CD14-positive monocyte (primary cell): Measurements from ENCODE around the gene ZDHHC24. TPM values are rescaled to one million over a fixed set of nuclear protein-coding genes. Genes with fewer than 3 reads are reported as not detected.

Experiments used
- DNase-seq, 3 donors: peaks; one replicate each; pipeline ENCODE4 v3.0.0-alpha.2; 2011 to 2022
- H2AFZ ChIP-seq: 2 replicates; pipeline ENCODE4 v1.6.0; 2012; ENCODE audit warnings: mild to moderate bottlenecking, low read depth, low read length, inconsistent platforms; ENCODE audit not compliant: insufficient read depth, poor library complexity, severe bottlenecking
- H3K27ac ChIP-seq, 2 donors: 1 replicate in 1 of 2; 2 replicates in 1 of 2; pipeline ENCODE4 v1.5.1; 2012 to 2013; ENCODE audit warnings: low read length in 2 of 2, control low read depth in 1 of 2, inconsistent platforms in 1 of 2, low read depth in 1 of 2, mild to moderate bottlenecking in 1 of 2
- H3K27me3 ChIP-seq, 2 donors: one replicate each; pipeline versions ENCODE4 v1.6.0 to v1.6.1; 2011 to 2013; ENCODE audit warnings: low read length in 2 of 2; ENCODE audit not compliant: control insufficient read depth in 2 of 2, insufficient read depth in 2 of 2
- H3K36me3 ChIP-seq, 2 donors: replicated peaks in 1 of 2; 1 replicate in 1 of 2; 2 replicates in 1 of 2; pipeline versions ENCODE4 v1.5.1 to v1.6.1; 2012 to 2013; ENCODE audit warnings: low read length in 2 of 2, control low read depth in 1 of 2, inconsistent platforms in 1 of 2, mild to moderate bottlenecking in 1 of 2; ENCODE audit not compliant: insufficient read depth in 2 of 2, control insufficient read depth in 1 of 2
- H3K4me1 ChIP-seq, 2 donors: 1 replicate in 1 of 2; 2 replicates in 1 of 2; pipeline versions ENCODE4 v1.5.1 to v1.6.1; 2012 to 2013; ENCODE audit warnings: low read length in 2 of 2, control low read depth in 1 of 2, inconsistent platforms in 1 of 2, mild to moderate bottlenecking in 1 of 2, moderate library complexity in 1 of 2; ENCODE audit not compliant: insufficient read depth in 2 of 2, control insufficient read depth in 1 of 2
- H3K4me2 ChIP-seq: replicated peaks from 2 replicates; pipeline ENCODE3; 2012; ENCODE audit warnings: low read length, moderate library complexity, mild to moderate bottlenecking; ENCODE audit not compliant: poor library complexity, severe bottlenecking; ENCODE audit errors: extremely low read depth
- H3K4me3 ChIP-seq, 3 experiments: fragments of 200-600 bp in 1 of 3; sonication (generic) in 1 of 3; replicated peaks in 1 of 3; 1 replicate in 2 of 3; 2 replicates in 1 of 3; pipeline ENCODE4 v1.5.1; 2011 to 2013; ENCODE audit warnings: low read length in 3 of 3, mild to moderate bottlenecking in 3 of 3, control low read depth in 2 of 3, low read depth in 2 of 3, inconsistent platforms in 1 of 3, moderate library complexity in 1 of 3
- H3K79me2 ChIP-seq: 2 replicates; pipeline ENCODE4 v1.6.0; 2012; ENCODE audit warnings: mild to moderate bottlenecking, control low read depth, inconsistent platforms, low read length, moderate library complexity; ENCODE audit not compliant: insufficient read depth
- H3K9ac ChIP-seq: 2 replicates; pipeline ENCODE4 v1.6.0; 2017; ENCODE audit warnings: low read length, mild to moderate bottlenecking; ENCODE audit not compliant: insufficient read depth, poor library complexity, severe bottlenecking
- H3K9me3 ChIP-seq, 2 donors: replicated peaks in 1 of 2; 1 replicate in 1 of 2; 2 replicates in 1 of 2; pipeline versions ENCODE4 v1.5.1 to v1.6.1; 2012 to 2013; ENCODE audit warnings: low read length in 2 of 2, control low read depth in 1 of 2; ENCODE audit not compliant: control insufficient read depth in 1 of 2, insufficient read depth in 1 of 2
- H4K20me1 ChIP-seq: 2 replicates; pipeline ENCODE4 v1.6.0; 2012; ENCODE audit warnings: mild to moderate bottlenecking, low read length, control low read depth, moderate library complexity; ENCODE audit not compliant: insufficient read depth
- H3K27ac Mint-ChIP-seq, 7 donors: one replicate each; pipeline ENCODE4 v1.8.0; 2020; ENCODE audit warnings: mild to moderate bottlenecking in 7 of 7, mixed read lengths in 7 of 7, moderate library complexity in 6 of 7, inconsistent platforms in 2 of 7
- H3K27me3 Mint-ChIP-seq, 3 donors: one replicate each; pipeline ENCODE4 v1.8.0; 2021 to 2022; ENCODE audit warnings: low read depth in 3 of 3, mild to moderate bottlenecking in 3 of 3, mixed read lengths in 3 of 3, moderate library complexity in 3 of 3, inconsistent platforms in 1 of 3
- H3K36me3 Mint-ChIP-seq, 2 donors: one replicate each; pipeline ENCODE4 v1.8.0; 2020; ENCODE audit warnings: mixed read lengths in 2 of 2, inconsistent platforms in 1 of 2, mild to moderate bottlenecking in 1 of 2
- H3K4me1 Mint-ChIP-seq: one replicate; pipeline ENCODE4 v1.8.0; 2020; ENCODE audit warnings: mild to moderate bottlenecking, mixed read lengths
- H3K4me3 Mint-ChIP-seq, 2 donors: one replicate each; pipeline ENCODE4 v1.8.0; 2020; ENCODE audit warnings: mild to moderate bottlenecking in 2 of 2, mixed read lengths in 2 of 2, moderate library complexity in 1 of 2
- H3K9me3 Mint-ChIP-seq, 7 donors: one replicate each; pipeline ENCODE4 v1.8.0; 2020 to 2022; ENCODE audit warnings: mixed read lengths in 7 of 7, mild to moderate bottlenecking in 6 of 7, moderate library complexity in 6 of 7, inconsistent platforms in 2 of 7
- CTCF ChIP-seq: fragments of 200-600 bp; IDR thresholded peaks from one replicate; pipeline ENCODE4 v1.8.0; 2022; ENCODE audit warnings: antibody characterized with exemption, mild to moderate bottlenecking
- WGBS: methylation state at CpG from one replicate; pipeline ENCODE4 v1.1.5; 2013; ENCODE audit warnings: missing lambda C conversion rate; ENCODE audit not compliant: insufficient coverage; 5-methylcytosine and 5-hydroxymethylcytosine counted together
- intact Hi-C, 2 donors: fragments of 100-400 bp; cut with micrococcal nuclease; formaldehyde crosslinking; loops; one replicate each; pipeline versions ENCODE4 v1.15.0 to v1.15.1; 2023
- polyA plus RNA-seq, 3 donors: library from polyadenylated mRNA; depleted of rRNA in 1 of 3; unstranded in 2 of 3; stranded (reverse) in 1 of 3; fragments of 300-500 nt in 2 of 3; fragments of >200 nt in 1 of 3; fragmentation: Illumina TruSeq in 2 of 3; gene quantifications; 1 replicate in 2 of 3; 2 replicates in 1 of 3; pipeline ENCODE4 v1.2.3, GENCODE V29; 2012 to 2021

The ZDHHC24 gene
- polyA plus RNA-seq, 3 donors: 10.9 to 14.0 (median 11.9) TPM

GRCh38 chr11:66548774-66549630, 3.2 kb upstream of the ZDHHC24 start:
- Histone ChIP-seq H3K4me1 (peaks cover 24 to 28% of the 10 kb centered on the region in 2 donors), H3K9me3 (no peaks in the 10 kb centered on the region), H2AFZ (no peak overlapping the region), H3K9ac (no peak overlapping the region), H3K79me2 (peaks cover 11% of the 10 kb centered on the region), H3K27ac (no peak overlapping the region), H3K27me3 (peaks cover 0 to 18% of the 10 kb centered on the region in 2 donors), H3K36me3 (no peaks in the 10 kb centered on the region), H4K20me1 (no peaks in the 10 kb centered on the region), H3K4me2 (no peak overlapping the region), H3K4me3 (no peak overlapping the region)
- intact Hi-C loops: no loop called here
- TF ChIP-seq CTCF: no peak
- peak overlapping the region in 1 of 2 donors; percentile 0 for H3K4me3 Mint-ChIP-seq
- no peak for DNase-seq
- H3K4me1 Mint-ChIP-seq: peaks cover 18% of the 10 kb centered on the region
- no peak overlapping the region for H3K27ac Mint-ChIP-seq
- H3K36me3 Mint-ChIP-seq: no peaks in the 10 kb centered on the region
- WGBS: 70% methylated on average over 9 of the region's 16 CpGs
- H3K27me3 Mint-ChIP-seq: peaks cover 16 to 34% (median 23%) of the 10 kb centered on the region in 3 donors
- peaks cover 0 to 2% (median 0%) of the 10 kb centered on the region in 7 donors for H3K9me3 Mint-ChIP-seq

GRCh38 chr11:66548041-66548440, 2.2 kb upstream of the ZDHHC24 start:
- Histone ChIP-seq H3K27me3 (peaks cover 0 to 18% of the 10 kb centered on the region in 2 donors), H3K4me1 (peaks cover 30 to 38% of the 10 kb centered on the region in 2 donors), H3K27ac (no peak overlapping the region), H3K9ac (no peak overlapping the region), H3K9me3 (no peaks in the 10 kb centered on the region), H3K36me3 (no peaks in the 10 kb centered on the region), H4K20me1 (no peaks in the 10 kb centered on the region), H3K4me3 (no peak overlapping the region), H3K79me2 (peaks cover 11% of the 10 kb centered on the region), H3K4me2 (no peak overlapping the region), H2AFZ (no peak overlapping the region)
- Mint-ChIP-seq H3K4me1 (peaks cover 27% of the 10 kb centered on the region), H3K27ac (no peak overlapping the region), H3K9me3 (peaks cover 0 to 2% (median 0%) of the 10 kb centered on the region in 7 donors), H3K27me3 (peaks cover 14 to 33% (median 23%) of the 10 kb centered on the region in 3 donors), H3K4me3 (no peak overlapping the region), H3K36me3 (peaks cover 4 to 5% of the 10 kb centered on the region in 2 donors)
- intact Hi-C loops: no loop called here
- WGBS: 80% methylated on average over 11 of the region's 11 CpGs
- no peak for DNase-seq
- no peak for TF ChIP-seq CTCF
